HEK293 (cell line): ENCODE measurements around the gene KANSL1.

Experiments used
- CTCF ChIA-PET: fragments of 350-600 bp; formaldehyde crosslinking; extraction: SDS; loops from one replicate; lab custom pipeline; 2021; ENCODE audit warnings: antibody characterized with exemption; lab: Yijun Ruan, JAX
- POLR2A ChIA-PET: fragments of 300-600 bp; formaldehyde crosslinking; extraction: SDS; loops from one replicate; lab custom pipeline; 2020; ENCODE audit warnings: antibody characterized with exemption, inconsistent platforms; lab: Yijun Ruan, JAX
- H3K27ac ChIP-seq: fragments of 200-500 bp; sonication (Bioruptor generic); 2 replicates; pipeline ENCODE4 v1.5.1; 2014; ENCODE audit warnings: low read depth, low read length, control low read depth, inconsistent platforms; ENCODE audit errors: extremely low read depth
- H3K36me3 ChIP-seq, 2 experiments: fragments of 200-500 bp in 1 of 2; sonication (Bioruptor generic) in 1 of 2; 1 replicate in 1 of 2; 2 replicates in 1 of 2; pipeline ENCODE4 v1.5.1; 2014 to 2017; ENCODE audit warnings: inconsistent platforms in 2 of 2, low read length in 2 of 2; ENCODE audit not compliant: control insufficient read depth in 2 of 2, insufficient read depth in 1 of 2
- H3K4me1 ChIP-seq: fragments of 200-500 bp; sonication (Bioruptor generic); 2 replicates; pipeline ENCODE4 v1.5.1; 2014; ENCODE audit warnings: mild to moderate bottlenecking, low read length, inconsistent platforms; ENCODE audit not compliant: control insufficient read depth, insufficient read depth
- H3K4me3 ChIP-seq: 2 replicates; pipeline ENCODE4 v1.5.1; 2011; ENCODE audit warnings: low read depth, mild to moderate bottlenecking, control low read depth, low read length, moderate library complexity
- H3K9me3 ChIP-seq: fragments of 200-500 bp; sonication (Bioruptor generic); 2 replicates; pipeline ENCODE4 v1.5.1; 2014; ENCODE audit warnings: low read depth, low read length, inconsistent platforms; ENCODE audit not compliant: control insufficient read depth, insufficient read depth
- AEBP2 ChIP-seq: fragments of 450-650 bp; formaldehyde crosslinking; IDR thresholded peaks from 2 replicates; pipeline ENCODE4 v1.5.1; 2016; ENCODE audit warnings: missing biosample characterization, missing genetic modification characterization, borderline replicate concordance
- BCL11B ChIP-seq: fragments of 450-650 bp; formaldehyde crosslinking; IDR thresholded peaks from 2 replicates; pipeline ENCODE4 v1.5.1; 2016; ENCODE audit warnings: low read depth, missing biosample characterization, missing genetic modification characterization
- GLI4 ChIP-seq: fragments of 450-650 bp; formaldehyde crosslinking; IDR thresholded peaks from 2 replicates; pipeline ENCODE4 v1.5.1; 2016; ENCODE audit warnings: missing biosample characterization, missing genetic modification characterization
- GLIS1 ChIP-seq: fragments of 450-650 bp; formaldehyde crosslinking; IDR thresholded peaks from 2 replicates; pipeline ENCODE4 v1.5.1; 2016; ENCODE audit warnings: missing biosample characterization, missing genetic modification characterization
- MYNN ChIP-seq: fragments of 450-650 bp; formaldehyde crosslinking; IDR thresholded peaks from 2 replicates; pipeline ENCODE4 v1.5.1; 2016; ENCODE audit warnings: missing biosample characterization, missing genetic modification characterization, borderline replicate concordance
- ZFP69B ChIP-seq: fragments of 450-650 bp; formaldehyde crosslinking; IDR thresholded peaks from 2 replicates; pipeline ENCODE4 v1.5.1; 2016; ENCODE audit warnings: missing biosample characterization, missing genetic modification characterization
- ZNF214 ChIP-seq: fragments of 450-650 bp; formaldehyde crosslinking; IDR thresholded peaks from 2 replicates; pipeline ENCODE4 v1.5.1; 2017; ENCODE audit warnings: missing biosample characterization, mild to moderate bottlenecking, missing genetic modification characterization, borderline replicate concordance
- ZNF239 ChIP-seq: fragments of 450-650 bp; formaldehyde crosslinking; IDR thresholded peaks from 2 replicates; pipeline ENCODE4 v1.5.1; 2016; ENCODE audit warnings: missing biosample characterization, missing genetic modification characterization
- ZNF341 ChIP-seq: fragments of 450-650 bp; formaldehyde crosslinking; IDR thresholded peaks from 2 replicates; pipeline ENCODE4; 2016; ENCODE audit warnings: low read depth, missing biosample characterization, missing genetic modification characterization
- ZNF362 ChIP-seq: fragments of 450-650 bp; formaldehyde crosslinking; IDR thresholded peaks from 2 replicates; pipeline ENCODE4 v1.5.1; 2016; ENCODE audit warnings: missing biosample characterization, missing genetic modification characterization
- ZNF394 ChIP-seq: fragments of 450-650 bp; formaldehyde crosslinking; IDR thresholded peaks from 2 replicates; pipeline ENCODE4 v1.5.1; 2016; ENCODE audit warnings: missing biosample characterization, missing genetic modification characterization, mild to moderate bottlenecking, moderate library complexity, borderline replicate concordance
- ZNF426 ChIP-seq: fragments of 450-650 bp; formaldehyde crosslinking; IDR thresholded peaks from 2 replicates; pipeline ENCODE4 v1.5.1; 2017; ENCODE audit warnings: missing biosample characterization, missing genetic modification characterization, mild to moderate bottlenecking, inconsistent platforms, moderate library complexity
- ZNF433 ChIP-seq: fragments of 450-650 bp; formaldehyde crosslinking; IDR thresholded peaks from 2 replicates; pipeline ENCODE4 v1.5.1; 2016; ENCODE audit warnings: missing biosample characterization, missing genetic modification characterization, low read depth
- ZNF521 ChIP-seq: fragments of 450-650 bp; formaldehyde crosslinking; IDR thresholded peaks from 2 replicates; pipeline ENCODE4 v1.5.1; 2017; ENCODE audit warnings: missing biosample characterization, mild to moderate bottlenecking, missing genetic modification characterization
- ZNF529 ChIP-seq: fragments of 450-650 bp; formaldehyde crosslinking; IDR thresholded peaks from 2 replicates; pipeline ENCODE4 v1.5.1; 2017; ENCODE audit warnings: missing genetic modification characterization, missing biosample characterization; ENCODE audit not compliant: insufficient replicate concordance
- ZNF544 ChIP-seq: fragments of 450-650 bp; formaldehyde crosslinking; IDR thresholded peaks from 2 replicates; pipeline ENCODE4 v1.5.0; 2017; ENCODE audit warnings: missing biosample characterization, missing genetic modification characterization
- ZNF555 ChIP-seq: fragments of 450-650 bp; formaldehyde crosslinking; conservative IDR thresholded peaks from 2 replicates; pipeline ENCODE4 v1.5.1; 2017; ENCODE audit warnings: missing biosample characterization, mild to moderate bottlenecking, missing genetic modification characterization, inconsistent platforms
- ZNF558 ChIP-seq: fragments of 450-650 bp; formaldehyde crosslinking; IDR thresholded peaks from 2 replicates; pipeline ENCODE4 v1.5.1; 2016; ENCODE audit warnings: missing biosample characterization, missing genetic modification characterization
- ZNF596 ChIP-seq: fragments of 450-650 bp; IDR thresholded peaks from 2 replicates; pipeline ENCODE4 v1.5.0; 2018; ENCODE audit warnings: missing biosample characterization, mild to moderate bottlenecking, missing genetic modification characterization, moderate library complexity
- ZNF623 ChIP-seq: fragments of 450-650 bp; formaldehyde crosslinking; IDR thresholded peaks from 2 replicates; pipeline ENCODE4 v1.5.1; 2016; ENCODE audit warnings: missing biosample characterization, missing genetic modification characterization
- ZNF626 ChIP-seq: fragments of 450-650 bp; sonication (Bioruptor Pico); formaldehyde crosslinking; IDR thresholded peaks from 2 replicates; pipeline ENCODE4 v1.5.1; 2018; ENCODE audit warnings: missing biosample characterization, missing genetic modification characterization, inconsistent platforms
- ZNF677 ChIP-seq: fragments of 450-650 bp; IDR thresholded peaks from 2 replicates; pipeline ENCODE4 v1.5.0; 2018; ENCODE audit warnings: missing biosample characterization, mild to moderate bottlenecking, missing genetic modification characterization, moderate library complexity
- ZNF707 ChIP-seq: fragments of 450-650 bp; formaldehyde crosslinking; IDR thresholded peaks from 2 replicates; pipeline ENCODE4 v1.5.1; 2016; ENCODE audit warnings: missing biosample characterization, missing genetic modification characterization
- ZNF76 ChIP-seq: fragments of 450-650 bp; formaldehyde crosslinking; IDR thresholded peaks from 2 replicates; pipeline ENCODE4; 2016; ENCODE audit warnings: low read depth, missing biosample characterization, missing genetic modification characterization, borderline replicate concordance
- ZNF768 ChIP-seq: fragments of 450-650 bp; formaldehyde crosslinking; IDR thresholded peaks from 2 replicates; pipeline ENCODE4 v1.5.1; 2018; ENCODE audit warnings: missing biosample characterization, mild to moderate bottlenecking, missing genetic modification characterization
- ZNF776 ChIP-seq: fragments of 450-650 bp; formaldehyde crosslinking; IDR thresholded peaks from 2 replicates; pipeline ENCODE4 v1.5.0; 2017; ENCODE audit warnings: missing biosample characterization, missing genetic modification characterization, borderline replicate concordance
- ZNF777 ChIP-seq: fragments of 450-650 bp; formaldehyde crosslinking; IDR thresholded peaks from 2 replicates; pipeline ENCODE4 v1.5.1; 2017; ENCODE audit warnings: missing biosample characterization, missing genetic modification characterization, borderline replicate concordance
- ZNF785 ChIP-seq: fragments of 450-650 bp; formaldehyde crosslinking; IDR thresholded peaks from 2 replicates; pipeline ENCODE4 v1.5.1; 2016; ENCODE audit warnings: missing biosample characterization, missing genetic modification characterization
- ZSCAN23 ChIP-seq: fragments of 450-650 bp; formaldehyde crosslinking; IDR thresholded peaks from 2 replicates; pipeline ENCODE4 v1.5.1; 2016; ENCODE audit warnings: missing biosample characterization, missing genetic modification characterization
- TF ChIP-seq, protein P1 (sequence below): fragments of 450-650 bp; formaldehyde crosslinking; IDR thresholded peaks from 2 replicates; pipeline ENCODE4 v1.5.1; 2016; ENCODE audit warnings: missing biosample characterization, missing genetic modification characterization
- TF ChIP-seq, protein P2 (sequence below): fragments of 450-650 bp; formaldehyde crosslinking; IDR thresholded peaks from 2 replicates; pipeline ENCODE4 v1.5.1; 2017; ENCODE audit warnings: missing biosample characterization, missing genetic modification characterization
- TF ChIP-seq, protein P3 (sequence below): fragments of 450-650 bp; formaldehyde crosslinking; IDR thresholded peaks from 2 replicates; pipeline ENCODE4 v1.5.1; 2016; ENCODE audit warnings: missing biosample characterization, missing genetic modification characterization

Gene KANSL1

DNA sequence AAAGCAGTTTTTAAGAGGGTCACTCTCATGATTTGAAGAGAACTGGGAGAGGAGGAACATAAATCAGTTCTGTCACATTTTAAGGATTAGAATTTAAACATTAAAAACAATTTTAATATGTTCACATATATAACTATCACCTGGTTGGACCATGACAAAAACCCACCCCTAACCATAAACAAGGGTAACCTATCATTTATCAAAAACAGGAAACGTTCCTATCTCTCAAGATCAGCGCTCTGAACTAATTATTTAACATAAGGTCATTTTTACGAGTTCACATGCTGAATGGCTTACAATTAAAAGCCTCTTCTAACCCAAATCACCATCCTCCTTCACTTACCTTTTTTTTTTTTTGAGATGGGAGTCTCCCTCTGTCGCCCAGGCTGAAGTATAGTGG is 45.0 kb downstream of the KANSL1 start (continued):
- no peak for TF ChIP-seq ZNF239 (tag by site-specific recombination)
- no peak for TF ChIP-seq GLI4 (tag by site-specific recombination)
- TF ChIP-seq, protein P1, sequence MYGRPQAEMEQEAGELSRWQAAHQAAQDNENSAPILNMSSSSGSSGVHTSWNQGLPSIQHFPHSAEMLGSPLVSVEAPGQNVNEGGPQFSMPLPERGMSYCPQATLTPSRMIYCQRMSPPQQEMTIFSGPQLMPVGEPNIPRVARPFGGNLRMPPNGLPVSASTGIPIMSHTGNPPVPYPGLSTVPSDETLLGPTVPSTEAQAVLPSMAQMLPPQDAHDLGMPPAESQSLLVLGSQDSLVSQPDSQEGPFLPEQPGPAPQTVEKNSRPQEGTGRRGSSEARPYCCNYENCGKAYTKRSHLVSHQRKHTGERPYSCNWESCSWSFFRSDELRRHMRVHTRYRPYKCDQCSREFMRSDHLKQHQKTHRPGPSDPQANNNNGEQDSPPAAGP (tag by site-specific recombination), result no peak
- TF ChIP-seq ZNF623, result no peak
- no peak for TF ChIP-seq ZNF521 (tag by site-specific recombination)
- TF ChIP-seq ZNF426 (tag by site-specific recombination), result no peak
- no peak; the same call in 1 of the 2 replicates for TF ChIP-seq ZSCAN23 (tag by site-specific recombination)
- no peak for TF ChIP-seq ZNF394 (tag by site-specific recombination)
- 0 out of 2 replicates have a peak, but pooled peaks have one; percentile 10 for TF ChIP-seq GLIS1
- TF ChIP-seq ZNF776 (tag by site-specific recombination), result no peak
- no peak for TF ChIP-seq ZNF785
- no peak for TF ChIP-seq ZNF433
- no peak for TF ChIP-seq ZNF677 (tag by site-specific recombination)
- no peak for TF ChIP-seq ZNF214 (tag by site-specific recombination)
- TF ChIP-seq ZNF76 (tag by site-specific recombination), result no peak
- TF ChIP-seq ZNF555 (tag by site-specific recombination), result no peak
- TF ChIP-seq ZNF707 (tag by site-specific recombination), result no peak
- TF ChIP-seq ZNF529, result no peak
- TF ChIP-seq MYNN, result peak; percentile 91
- TF ChIP-seq ZNF558, result no peak; the same call in 1 of the 2 replicates
- no peak for TF ChIP-seq ZNF544 (tag by site-specific recombination)
- TF ChIP-seq ZNF341 (tag by site-specific recombination), result no peak
- no peak for TF ChIP-seq ZFP69B (tag by site-specific recombination)
- no peak for TF ChIP-seq ZNF768
- TF ChIP-seq, protein P2, sequence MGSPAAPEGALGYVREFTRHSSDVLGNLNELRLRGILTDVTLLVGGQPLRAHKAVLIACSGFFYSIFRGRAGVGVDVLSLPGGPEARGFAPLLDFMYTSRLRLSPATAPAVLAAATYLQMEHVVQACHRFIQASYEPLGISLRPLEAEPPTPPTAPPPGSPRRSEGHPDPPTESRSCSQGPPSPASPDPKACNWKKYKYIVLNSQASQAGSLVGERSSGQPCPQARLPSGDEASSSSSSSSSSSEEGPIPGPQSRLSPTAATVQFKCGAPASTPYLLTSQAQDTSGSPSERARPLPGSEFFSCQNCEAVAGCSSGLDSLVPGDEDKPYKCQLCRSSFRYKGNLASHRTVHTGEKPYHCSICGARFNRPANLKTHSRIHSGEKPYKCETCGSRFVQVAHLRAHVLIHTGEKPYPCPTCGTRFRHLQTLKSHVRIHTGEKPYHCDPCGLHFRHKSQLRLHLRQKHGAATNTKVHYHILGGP (tag by site-specific recombination), result no peak
- TF ChIP-seq AEBP2 (tag by site-specific recombination), result no peak
- TF ChIP-seq ZNF626 (tag by site-specific recombination), result no peak

- Histone ChIP-seq H3K36me3 (peaks cover 0 to 3% of the 10 kb centered on the region in 2 experiments; a peak in 1 of 3 replicates), H3K9me3 (no peaks in the 10 kb centered on the region), H3K4me3 (no peak overlapping the region), H3K27ac (peak overlapping the region; percentile 33; the same call in 1 of the 2 replicates), H3K4me1 (peaks cover 48% of the 10 kb centered on the region)
- TF ChIP-seq, protein P3, sequence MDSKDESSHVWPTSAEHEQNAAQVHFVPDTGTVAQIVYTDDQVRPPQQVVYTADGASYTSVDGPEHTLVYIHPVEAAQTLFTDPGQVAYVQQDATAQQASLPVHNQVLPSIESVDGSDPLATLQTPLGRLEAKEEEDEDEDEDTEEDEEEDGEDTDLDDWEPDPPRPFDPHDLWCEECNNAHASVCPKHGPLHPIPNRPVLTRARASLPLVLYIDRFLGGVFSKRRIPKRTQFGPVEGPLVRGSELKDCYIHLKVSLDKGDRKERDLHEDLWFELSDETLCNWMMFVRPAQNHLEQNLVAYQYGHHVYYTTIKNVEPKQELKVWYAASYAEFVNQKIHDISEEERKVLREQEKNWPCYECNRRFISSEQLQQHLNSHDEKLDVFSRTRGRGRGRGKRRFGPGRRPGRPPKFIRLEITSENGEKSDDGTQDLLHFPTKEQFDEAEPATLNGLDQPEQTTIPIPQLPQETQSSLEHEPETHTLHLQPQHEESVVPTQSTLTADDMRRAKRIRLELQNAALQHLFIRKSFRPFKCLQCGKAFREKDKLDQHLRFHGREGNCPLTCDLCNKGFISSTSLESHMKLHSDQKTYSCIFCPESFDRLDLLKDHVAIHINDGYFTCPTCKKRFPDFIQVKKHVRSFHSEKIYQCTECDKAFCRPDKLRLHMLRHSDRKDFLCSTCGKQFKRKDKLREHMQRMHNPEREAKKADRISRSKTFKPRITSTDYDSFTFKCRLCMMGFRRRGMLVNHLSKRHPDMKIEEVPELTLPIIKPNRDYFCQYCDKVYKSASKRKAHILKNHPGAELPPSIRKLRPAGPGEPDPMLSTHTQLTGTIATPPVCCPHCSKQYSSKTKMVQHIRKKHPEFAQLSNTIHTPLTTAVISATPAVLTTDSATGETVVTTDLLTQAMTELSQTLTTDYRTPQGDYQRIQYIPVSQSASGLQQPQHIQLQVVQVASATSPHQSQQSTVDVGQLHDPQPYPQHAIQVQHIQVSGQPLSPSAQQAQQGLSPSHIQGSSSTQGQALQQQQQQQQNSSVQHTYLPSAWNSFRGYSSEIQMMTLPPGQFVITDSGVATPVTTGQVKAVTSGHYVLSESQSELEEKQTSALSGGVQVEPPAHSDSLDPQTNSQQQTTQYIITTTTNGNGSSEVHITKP (tag by site-specific recombination), result peak; percentile 46
- TF ChIP-seq BCL11B (tag by site-specific recombination) (peak; percentile 36; the same call in 1 of the 2 replicates), ZNF362 (peak; percentile 68; the same call in 1 of the 2 replicates), ZNF596 (tag by site-specific recombination) (peak; percentile 75), ZNF394 (tag by site-specific recombination) (no peak), ZNF777 (tag by site-specific recombination) (no peak)
- ChIA-PET POLR2A (no interaction called here), CTCF (interaction anchor here (0.8 to 1.6 kb wide), 2 partner anchors 22 to 30 kb away, joined by 3 to 4 read pairs; no protein-coding TSS in a partner anchor)
Observed at GRCh38 chr17:46147296-46147695, 45.9 kb downstream of the KANSL1 start.
